Measurements from ENCODE around the gene KIF1A. TPM values are rescaled to one million over a fixed set of nuclear protein-coding genes. Genes with fewer than 3 reads are reported as not detected.
"Not testable (repeated sequence)": the region's sequence is repeated elsewhere in the genome, so short reads cannot be mapped to it uniquely, and the experiment has no call there.

Gene KIF1A
- total RNA-seq, 1 donor, result not detected

GRCh38 chr2:240685771-240686371 lies 134.1 kb downstream of the KIF1A start:
- DNase-seq (ENCODE audit: low read depth), result no peak
- no peak overlapping the region for H3K4me3 ChIP-seq (ENCODE audit: low read depth, low read length)
- no peak for TF ChIP-seq CTCF (IDR thresholded peaks at IDR 0.05; ENCODE audit: insufficient read depth, low read depth, low read length)

GRCh38 chr2:240683980-240684728 lies 135.9 kb downstream of the KIF1A start:
- not testable (repeated sequence) for DNase-seq (ENCODE audit: low read depth); H3K4me3 ChIP-seq (ENCODE audit: low read depth, low read length)

GRCh38 chr2:240683329-240683979 lies 136.6 kb downstream of the KIF1A start:
- H3K4me3 ChIP-seq (ENCODE audit: low read depth, low read length); DNase-seq (ENCODE audit: low read depth): not testable (repeated sequence)

GRCh38 chr2:240682431-240683224 lies 137.4 kb downstream of the KIF1A start, which contains the start of gene AQP12B:
TSS of gene AQP12B (minus strand) at chr2:240682885. CDS start at chr2:240682837, 48 bp downstream.
- not testable (repeated sequence) for DNase-seq (ENCODE audit: low read depth)

GRCh38 chr2:240680185-240680584 lies 139.8 kb downstream of the KIF1A start:
- not testable (repeated sequence) for H3K4me3 ChIP-seq (ENCODE audit: low read depth, low read length)

More at GRCh38 chr2:240682431-240683224, 137.4 kb downstream of the KIF1A start, which contains the start of gene AQP12B:
- not testable (repeated sequence) for H3K4me3 ChIP-seq (ENCODE audit: low read depth, low read length)

GRCh38 chr2:240678909-240679308 lies 141.1 kb downstream of the KIF1A start:
- not testable (repeated sequence) for DNase-seq (ENCODE audit: low read depth); H3K4me3 ChIP-seq (ENCODE audit: low read depth, low read length)

More at GRCh38 chr2:240680185-240680584, 139.8 kb downstream of the KIF1A start:
- not testable (repeated sequence) for DNase-seq (ENCODE audit: low read depth)

GRCh38 chr2:240678043-240678442 lies 142.0 kb downstream of the KIF1A start:
- not testable (repeated sequence) for DNase-seq (ENCODE audit: low read depth); H3K4me3 ChIP-seq (ENCODE audit: low read depth, low read length)

- DNase-seq (ENCODE audit: low read depth); H3K4me3 ChIP-seq (ENCODE audit: low read depth, low read length): not testable (repeated sequence)
These were observed 144.7 kb downstream of the KIF1A start for GRCh38 chr2:240675345-240675744.

- DNase-seq (ENCODE audit: low read depth); H3K4me3 ChIP-seq (ENCODE audit: low read depth, low read length): not testable (repeated sequence)
These were observed 145.4 kb downstream of the KIF1A start for GRCh38 chr2:240674461-240675184.

GRCh38 chr2:240672701-240673190 lies 147.3 kb downstream of the KIF1A start:
- no peak for DNase-seq (ENCODE audit: low read depth)
- no peak overlapping the region for H3K4me3 ChIP-seq (ENCODE audit: low read depth, low read length)
- no peak for TF ChIP-seq CTCF (IDR thresholded peaks at IDR 0.05; ENCODE audit: insufficient read depth, low read depth, low read length)
